HepG2 (cell line): Measurements from ENCODE around the gene FAM83D. TPM values are rescaled to one million over a fixed set of nuclear protein-coding genes. Genes with fewer than 3 reads are reported as not detected.

Experiments used
- CC2D1A ChIP-seq: sonication (generic); formaldehyde crosslinking; IDR thresholded peaks from 2 replicates; pipeline ENCODE4 v1.8.1; 2023; ENCODE audit warnings: mild to moderate bottlenecking, missing genetic modification reagents
- CCDC6 ChIP-seq: sonication (generic); formaldehyde crosslinking; IDR thresholded peaks from 2 replicates; pipeline ENCODE4 v1.8.1; 2022; ENCODE audit warnings: mild to moderate bottlenecking, missing genetic modification reagents, moderate library complexity
- GABPB1 ChIP-seq: IDR thresholded peaks from 2 replicates; pipeline ENCODE4 v1.6.1; 2016; ENCODE audit warnings: mild to moderate bottlenecking, missing genetic modification reagents, moderate library complexity, missing compliant biosample characterization
- HCFC1 ChIP-seq: fragments of 150-350 bp; IDR thresholded peaks from 2 replicates; pipeline ENCODE4 v1.6.1; 2014; ENCODE audit warnings: low read depth, low read length
- LCORL ChIP-seq, 2 experiments: fragments of 450-650 bp in 1 of 2; sonication (generic) in 1 of 2; formaldehyde crosslinking in 1 of 2; IDR thresholded peaks; 2 replicates each; pipeline versions ENCODE4 v1.5.0 to v1.6.1; 2017 to 2020; ENCODE audit warnings: antibody characterized with exemption in 1 of 2, missing genetic modification reagents in 1 of 2
- RBFOX2 ChIP-seq: fragments of 200-400 bp; formaldehyde crosslinking; IDR thresholded peaks from 2 replicates; pipeline ENCODE4 v1.6.1; 2017; ENCODE audit warnings: low read depth, mild to moderate bottlenecking, low read length
- RCOR2 ChIP-seq: IDR thresholded peaks from 2 replicates; pipeline ENCODE4 v1.6.1; 2016; ENCODE audit warnings: missing biosample characterization, missing genetic modification reagents
- SNAI1 ChIP-seq: sonication (generic); formaldehyde crosslinking; IDR thresholded peaks from 2 replicates; pipeline ENCODE4 v1.5.0; 2020; ENCODE audit warnings: mild to moderate bottlenecking, missing genetic modification reagents, borderline replicate concordance
- SNRNP70 ChIP-seq: fragments of 200-400 bp; formaldehyde crosslinking; IDR thresholded peaks from 2 replicates; pipeline ENCODE4 v1.6.1; 2017; ENCODE audit warnings: mild to moderate bottlenecking, low read depth, low read length, moderate library complexity
- TBX2 ChIP-seq: sonication (generic); formaldehyde crosslinking; IDR thresholded peaks from 2 replicates; pipeline ENCODE4 v1.5.0; 2020; ENCODE audit warnings: missing genetic modification reagents, mild to moderate bottlenecking, borderline replicate concordance
- TFDP2 ChIP-seq: sonication (generic); formaldehyde crosslinking; IDR thresholded peaks from 2 replicates; pipeline ENCODE4 v1.4.0; 2020; ENCODE audit warnings: missing genetic modification reagents
- TOE1 ChIP-seq: sonication (generic); formaldehyde crosslinking; IDR thresholded peaks from 2 replicates; pipeline ENCODE4 v1.4.0; 2020; ENCODE audit warnings: mild to moderate bottlenecking, missing genetic modification reagents
- YEATS2 ChIP-seq: sonication (generic); formaldehyde crosslinking; IDR thresholded peaks from 2 replicates; pipeline ENCODE4 v1.4.0; 2020; ENCODE audit warnings: missing genetic modification reagents, borderline replicate concordance
- ZBTB49 ChIP-seq: sonication (generic); formaldehyde crosslinking; IDR thresholded peaks from 2 replicates; pipeline ENCODE4 v1.4.0; 2020; ENCODE audit warnings: missing genetic modification reagents, borderline replicate concordance
- ZBTB7B ChIP-seq: sonication (generic); formaldehyde crosslinking; IDR thresholded peaks from 2 replicates; pipeline ENCODE4 v1.4.0; 2020; ENCODE audit warnings: missing genetic modification reagents
- ZNF180 ChIP-seq: sonication (generic); formaldehyde crosslinking; IDR thresholded peaks from 2 replicates; pipeline ENCODE4 v1.4.0; 2020; ENCODE audit warnings: low read depth, missing genetic modification reagents, borderline replicate concordance
- ZNF333 ChIP-seq: sonication (generic); formaldehyde crosslinking; IDR thresholded peaks from 2 replicates; pipeline ENCODE4 v1.4.0; 2020; ENCODE audit warnings: mild to moderate bottlenecking, missing genetic modification reagents, borderline replicate concordance
- ZNF572 ChIP-seq: sonication (generic); formaldehyde crosslinking; IDR thresholded peaks from 2 replicates; pipeline ENCODE4 v1.5.1; 2020; ENCODE audit warnings: mild to moderate bottlenecking, missing genetic modification reagents
- ZNF589 ChIP-seq: sonication (generic); formaldehyde crosslinking; conservative IDR thresholded peaks from 2 replicates; pipeline ENCODE4 v1.8.0; 2022; ENCODE audit warnings: mild to moderate bottlenecking, moderate library complexity, missing genetic modification reagents
- ZNF607 ChIP-seq: sonication (generic); formaldehyde crosslinking; IDR thresholded peaks from 2 replicates; pipeline ENCODE4 v1.5.1; 2020; ENCODE audit warnings: missing genetic modification reagents, mild to moderate bottlenecking, borderline replicate concordance
- ZNF781 ChIP-seq: sonication (generic); formaldehyde crosslinking; IDR thresholded peaks from 2 replicates; pipeline ENCODE4 v1.5.1; 2020; ENCODE audit warnings: borderline replicate concordance, mild to moderate bottlenecking, missing genetic modification reagents; ENCODE audit errors: not compliant biosample characterization
- ZNF784 ChIP-seq: sonication (generic); formaldehyde crosslinking; IDR thresholded peaks from 2 replicates; pipeline ENCODE4 v1.5.1; 2020; ENCODE audit warnings: missing genetic modification reagents, mild to moderate bottlenecking, borderline replicate concordance
- ZNF850 ChIP-seq: sonication (generic); formaldehyde crosslinking; conservative IDR thresholded peaks from 2 replicates; pipeline ENCODE4 v1.9.0; 2021; ENCODE audit warnings: mild to moderate bottlenecking, missing genetic modification reagents
- ZSCAN20 ChIP-seq: sonication (generic); formaldehyde crosslinking; IDR thresholded peaks from 2 replicates; pipeline ENCODE4 v1.4.0; 2020; ENCODE audit warnings: missing genetic modification reagents, mild to moderate bottlenecking, borderline replicate concordance
- polyA plus RNA-seq, 8 experiments: library from polyadenylated mRNA; depleted of rRNA in 3 of 8; stranded (reverse) in 7 of 8; unstranded in 1 of 8; fragments of >200 nt; fragmentation: Illumina TruSeq in 4 of 8; extraction: Trizol in 4 of 8; gene quantifications; 2 replicates each; pipeline versions ENCODE4 v1.2.1 to v1.2.3, GENCODE V29; 2011 to 2016; ENCODE audit warnings: low read depth in 4 of 8, missing spikeins in 1 of 8, mixed read lengths in 1 of 8; ENCODE audit not compliant: insufficient read depth in 1 of 8
- total RNA-seq, 5 experiments: library from RNA; depleted of rRNA; stranded (reverse); fragments of >200 nt; fragmentation: Illumina TruSeq; extraction: Trizol; gene quantifications; 2 replicates each; pipeline ENCODE4 v1.2.3, GENCODE V29; 2016; ENCODE audit warnings: low read depth in 1 of 5

The FAM83D gene
- total and polyA plus RNA-seq, 2 of the 13 experiments (the other 11 are each of a cell fraction or from before 2014, with no cell fraction given) = 51.4 to 64.0 TPM

- TF ChIP-seq ZBTB49 (CRISPR knock-in tag) (no peak), GABPB1 (CRISPR knock-in tag) (no peak), ZNF180 (no peak), ZNF607 (CRISPR knock-in tag) (0 out of 2 replicates have a peak, but pooled peaks have one; percentile 40), ZSCAN20 (no peak), YEATS2 (CRISPR knock-in tag) (0 out of 2 replicates have a peak, but pooled peaks have one; percentile 6), ZNF333 (CRISPR knock-in tag) (no peak), ZBTB7B (CRISPR knock-in tag) (0 out of 2 replicates have a peak, but pooled peaks have one; percentile 2), ZNF784 (no peak), SNAI1 (CRISPR knock-in tag) (no peak), TBX2 (CRISPR knock-in tag) (0 out of 2 replicates have a peak, but pooled peaks have one; percentile 38), HCFC1 (no peak), ZNF850 (no peak), RBFOX2 (no peak), ZNF781 (peak; percentile 37), RCOR2 (CRISPR knock-in tag) (no peak), CCDC6 (CRISPR knock-in tag) (0 out of 2 replicates have a peak, but pooled peaks have one; percentile 15), SNRNP70 (no peak), TOE1 (CRISPR knock-in tag) (no peak), TFDP2 (CRISPR knock-in tag) (no peak), ZNF589 (CRISPR knock-in tag) (no peak), LCORL (IDR thresholded peaks at IDR 0.05) (no peak), LCORL (CRISPR knock-in tag; IDR thresholded peaks at IDR 0.05) (no peak), ZNF572 (CRISPR knock-in tag) (no peak), CC2D1A (no peak)
These were observed 1.8 kb downstream of the FAM83D start (continued) for GRCh38 chr20:38927902-38928578.
